ENCODE measurements around the gene PLBD2.

The PLBD2 gene

GRCh38 chr12:113393749-113394148 is 35.4 kb downstream of the PLBD2 start:
- POLR2A ChIA-PET = no interaction called here

GRCh38 chr12:113395119-113395518 is 36.7 kb downstream of the PLBD2 start:
- ChIA-PET POLR2A (no interaction called here), CTCF (interaction anchor here (1.5 kb wide), 1 partner anchor 30 kb away, joined by 4 read pairs; no protein-coding TSS in a partner anchor)
- TF ChIP-seq CTCF (IDR thresholded peaks at IDR 0.05; ENCODE audit: insufficient read depth, low read length, missing control alignments) = no peak
- no peak overlapping the region for H3K4me3 ChIP-seq (ENCODE audit: low read depth, low read length)
- DNase-seq (ENCODE audit: low read depth, low spot score) = no peak

More at GRCh38 chr12:113393749-113394148, 35.4 kb downstream of the PLBD2 start:
- no peak for TF ChIP-seq CTCF (IDR thresholded peaks at IDR 0.05; ENCODE audit: insufficient read depth, low read length, missing control alignments)
- DNase-seq (ENCODE audit: low read depth, low spot score) = no peak
- no peak overlapping the region for H3K4me3 ChIP-seq (ENCODE audit: low read depth, low read length)
- CTCF ChIA-PET = interaction anchor here (1.5 kb wide), 1 partner anchor 31 kb away, joined by 4 read pairs; no protein-coding TSS in a partner anchor

GRCh38 chr12:113396200-113396599 is 37.8 kb downstream of the PLBD2 start:
- ChIA-PET CTCF (no interaction called here), POLR2A (no interaction called here)
- no peak overlapping the region for H3K4me3 ChIP-seq (ENCODE audit: low read depth, low read length)
- no peak for DNase-seq (ENCODE audit: low read depth, low spot score)
- TF ChIP-seq CTCF (IDR thresholded peaks at IDR 0.05; ENCODE audit: insufficient read depth, low read length, missing control alignments) = no peak

- ChIA-PET CTCF (no interaction called here), POLR2A (no interaction called here)
- no peak overlapping the region for H3K4me3 ChIP-seq (ENCODE audit: low read depth, low read length)
- no peak for TF ChIP-seq CTCF (IDR thresholded peaks at IDR 0.05; ENCODE audit: insufficient read depth, low read length, missing control alignments)
- no peak for DNase-seq (ENCODE audit: low read depth, low spot score)
These were observed 38.6 kb downstream of the PLBD2 start for GRCh38 chr12:113396828-113397496.

- no peak for DNase-seq (ENCODE audit: low read depth, low spot score)
- H3K4me3 ChIP-seq (ENCODE audit: low read depth, low read length) = no peak overlapping the region
- ChIA-PET POLR2A (no interaction called here), CTCF (no interaction called here)
- TF ChIP-seq CTCF (IDR thresholded peaks at IDR 0.05; ENCODE audit: insufficient read depth, low read length, missing control alignments) = no peak
These were observed 39.3 kb downstream of the PLBD2 start for GRCh38 chr12:113397497-113398197.
